Mucosa of gallbladder (tissue), 1 donor: Measurements from ENCODE around the gene GRIP2. TPM values are rescaled to one million over a fixed set of nuclear protein-coding genes. Genes with fewer than 3 reads are reported as not detected.

Source experiments
- DNase-seq: peaks from one replicate; pipeline ENCODE4 v3.0.0-alpha.2; 2020; ENCODE audit warnings: low spot score
- total RNA-seq: library from RNA; stranded (reverse); gene quantifications from one replicate; pipeline ENCODE4 v1.2.1, GENCODE V29; 2021
- donor health status: DM: no; HTN: no; CAD: no.

GRIP2 gene
- total RNA-seq, 1 donor from 2014 or later, result 2.1 TPM

GRCh38 chr3:14453876-14454638, 86.1 kb downstream of the GRIP2 start:
- DNase-seq, result no peak

DNA sequence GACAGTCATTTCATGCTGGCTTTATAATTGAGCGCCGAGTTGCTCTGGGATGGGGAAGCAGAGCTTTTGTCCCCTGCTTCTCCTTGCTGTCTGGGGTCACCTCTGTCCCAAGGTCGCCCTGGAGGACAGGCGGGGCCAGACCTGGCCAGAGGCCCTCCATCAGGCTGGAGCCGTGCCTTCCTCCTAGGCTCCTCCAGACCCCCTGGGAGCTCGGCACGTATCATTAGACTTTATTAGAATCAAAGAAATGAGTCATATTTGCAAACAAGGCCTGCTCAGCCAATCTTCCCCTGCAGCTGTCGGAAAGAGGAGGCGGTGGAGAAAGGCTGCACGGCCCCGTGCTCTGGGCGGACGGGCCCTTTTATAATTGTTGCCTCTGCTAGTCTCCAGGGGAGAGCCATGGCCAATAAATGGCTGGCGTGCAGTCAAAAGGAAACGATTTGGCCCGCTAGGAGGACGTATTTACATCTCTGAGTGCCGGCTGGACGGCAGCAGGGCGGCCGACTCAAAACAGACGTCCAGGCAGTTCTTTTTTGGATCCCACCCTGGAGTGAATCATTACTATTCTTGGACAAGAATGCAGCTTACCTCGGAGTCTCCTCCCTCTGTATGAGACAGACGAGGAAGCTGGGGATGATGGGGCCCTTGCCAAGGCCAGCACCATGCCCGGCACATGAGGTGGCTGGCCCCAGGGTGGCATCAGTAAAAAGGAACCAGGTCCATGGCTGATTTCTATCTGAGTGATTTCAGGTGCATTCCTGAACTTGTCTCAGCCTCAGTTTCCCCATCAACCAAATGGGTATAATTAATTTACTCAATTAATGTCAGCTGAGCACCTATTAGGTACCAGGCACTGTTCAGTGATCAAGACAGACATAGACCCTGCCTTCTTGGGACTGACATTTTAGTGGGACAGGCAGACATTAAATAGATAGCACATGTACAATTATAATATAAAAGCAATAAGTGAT, 87.1 kb downstream of the GRIP2 start:
- peak; percentile 95 for DNase-seq

- peak; percentile 74 for DNase-seq
Measured at GRCh38 chr3:14451844-14452739, 88.0 kb downstream of the GRIP2 start.

GRCh38 chr3:14450922-14451606, 89.1 kb downstream of the GRIP2 start:
- DNase-seq, result no peak

DNA sequence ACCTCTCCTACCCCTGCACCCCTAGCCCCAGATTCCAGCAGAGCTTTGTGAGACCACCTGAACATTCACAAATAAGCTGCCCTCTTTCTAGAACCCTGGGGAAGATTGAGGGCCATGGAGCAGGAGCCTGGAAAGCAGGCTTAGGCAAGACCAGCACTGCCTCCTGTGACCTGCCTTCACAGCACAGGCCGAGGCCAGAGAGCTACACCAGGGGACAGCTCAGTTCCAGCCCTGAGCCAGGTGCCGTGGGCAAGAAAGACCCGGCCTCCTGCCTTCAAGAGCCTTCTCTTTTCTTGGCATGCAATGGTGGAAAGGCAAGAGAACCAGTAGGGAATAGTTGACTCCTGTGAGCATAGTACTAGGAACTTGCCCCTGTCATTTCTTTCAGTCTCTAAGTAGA, 89.6 kb downstream of the GRIP2 start:
- no peak for DNase-seq

DNA sequence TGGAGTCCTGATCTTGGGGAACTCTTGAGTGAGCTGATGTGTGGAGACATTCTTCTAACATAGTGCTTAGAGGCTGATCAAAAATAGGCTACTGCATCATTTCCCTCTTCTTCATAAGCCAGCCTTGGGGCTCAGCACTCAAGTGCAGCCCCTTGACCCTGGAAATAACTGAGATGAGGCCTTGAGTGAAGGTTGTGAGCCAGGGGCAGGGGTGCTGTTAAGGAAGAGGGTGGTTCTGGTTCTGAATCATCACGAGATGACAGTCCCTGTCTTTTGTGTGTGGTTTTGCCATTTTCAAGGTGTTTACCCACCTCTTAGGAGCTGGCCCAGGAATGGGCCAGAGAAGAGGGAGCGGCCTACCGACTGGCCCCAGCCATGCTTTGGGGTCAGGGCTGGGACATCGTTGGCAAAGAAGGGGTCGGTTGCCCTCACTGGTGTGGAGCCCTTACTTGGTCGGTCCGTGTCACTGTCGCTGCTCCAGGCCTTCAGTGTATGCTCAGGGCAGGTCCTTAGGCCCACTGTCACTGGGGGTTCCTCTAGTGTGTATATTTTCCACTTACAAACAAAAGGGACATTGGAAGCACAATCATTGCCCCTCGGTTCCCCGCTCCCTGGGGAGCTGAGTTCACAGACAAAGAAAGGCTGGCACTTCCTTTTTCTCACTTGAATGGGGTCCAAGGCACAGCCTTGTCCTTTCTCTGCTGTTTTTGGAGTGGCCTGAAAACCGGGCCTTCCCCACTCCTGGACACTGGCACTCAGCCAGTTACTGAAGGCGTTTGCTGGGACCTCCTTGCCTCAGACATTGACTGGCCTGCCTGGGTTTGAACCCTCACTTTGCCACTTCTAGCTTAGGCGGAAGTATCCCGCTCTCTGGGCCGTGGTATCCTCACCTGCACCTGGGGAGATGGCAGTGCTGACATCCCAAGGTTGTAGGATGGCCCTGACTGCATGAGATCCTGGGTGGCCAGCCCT, 91.1 kb downstream of the GRIP2 start:
- no peak for DNase-seq

DNA sequence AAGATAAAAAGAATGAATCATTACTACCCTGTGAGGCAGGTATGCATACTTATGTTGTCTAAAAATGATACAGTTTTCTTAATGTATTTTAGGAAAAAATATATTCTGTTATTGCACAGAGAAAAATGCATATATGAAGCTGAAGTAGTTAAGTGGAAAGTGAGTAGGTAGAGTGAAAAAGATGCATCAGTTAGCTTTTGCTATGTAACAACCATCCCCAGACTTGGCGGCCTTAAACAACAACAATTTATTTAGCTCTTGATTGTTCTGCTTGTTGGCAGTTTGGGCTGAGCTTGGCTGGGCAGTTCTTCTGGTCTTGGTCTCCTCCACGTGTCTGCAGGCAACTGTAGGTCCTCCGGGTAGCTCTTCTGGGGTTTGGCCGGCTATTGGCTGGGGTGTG, 92.1 kb downstream of the GRIP2 start:
- no peak for DNase-seq

DNA sequence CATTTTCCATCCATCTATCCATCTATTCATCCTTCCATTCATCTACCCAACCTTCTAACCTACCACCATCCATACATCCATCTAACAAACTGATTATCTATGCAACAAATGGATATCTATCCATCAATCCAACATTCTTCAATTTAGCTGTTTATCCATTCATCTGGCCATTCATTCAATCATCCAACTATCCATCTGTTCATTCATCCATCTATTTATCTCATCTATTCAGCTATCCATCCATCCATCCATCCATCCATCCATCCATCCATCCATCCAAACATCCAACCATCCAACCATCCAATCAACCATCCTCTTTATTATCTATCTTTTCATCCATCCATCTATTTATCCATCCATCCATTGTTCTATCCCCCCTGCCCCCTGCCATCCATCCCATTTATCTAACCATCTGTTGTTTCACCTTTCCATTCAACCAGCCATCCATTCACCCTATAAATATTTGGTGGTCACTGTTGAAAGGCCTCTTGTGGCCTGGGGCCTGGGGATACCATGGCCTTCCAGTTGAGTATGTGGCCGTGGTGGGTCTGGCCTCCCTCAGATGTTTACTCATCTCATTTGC, 93.1 kb downstream of the GRIP2 start:
- no peak for DNase-seq

- no peak for DNase-seq
Measured at GRCh38 chr3:14445773-14446172, 94.4 kb downstream of the GRIP2 start.

DNA sequence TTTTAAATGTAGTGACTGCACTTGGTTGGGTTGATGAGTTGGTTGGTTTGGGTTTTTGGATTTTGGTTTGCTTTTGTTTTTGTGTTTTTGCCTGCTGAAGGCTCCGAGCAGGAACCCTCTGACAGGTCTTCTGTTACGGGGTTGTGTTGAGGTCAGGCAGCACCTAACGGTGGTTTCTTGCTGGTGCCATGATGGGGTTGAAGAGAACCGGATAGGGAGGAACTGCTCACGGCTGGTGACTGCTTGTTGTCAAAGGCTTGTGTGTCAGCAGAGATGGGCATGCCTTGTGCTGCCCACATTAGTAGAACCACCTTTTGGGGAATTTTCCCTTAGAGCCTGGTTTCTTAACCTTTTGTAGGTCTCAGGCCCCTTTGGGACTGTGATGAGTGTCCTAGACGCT, 95.8 kb downstream of the GRIP2 start:
- no peak for DNase-seq

DNA sequence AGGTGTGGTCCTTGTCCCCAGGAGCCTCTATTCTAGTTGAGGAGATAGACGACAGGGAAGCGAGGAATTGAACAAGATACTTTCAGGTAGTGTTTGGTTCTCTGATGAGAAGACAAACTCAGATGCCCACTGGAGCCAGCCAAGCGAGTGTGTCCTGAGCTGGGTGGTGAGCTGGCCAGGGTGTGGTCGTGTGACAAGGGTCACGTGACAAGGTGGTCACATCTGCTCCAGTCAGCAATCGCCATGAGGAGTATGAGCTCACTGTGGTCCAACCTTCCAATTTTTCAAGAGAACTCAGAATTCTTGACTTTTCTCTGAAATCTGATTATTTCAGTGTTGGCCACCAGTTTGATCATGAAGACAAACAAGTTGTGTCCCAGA, 98.2 kb downstream of the GRIP2 start:
- DNase-seq, result no peak

DNA sequence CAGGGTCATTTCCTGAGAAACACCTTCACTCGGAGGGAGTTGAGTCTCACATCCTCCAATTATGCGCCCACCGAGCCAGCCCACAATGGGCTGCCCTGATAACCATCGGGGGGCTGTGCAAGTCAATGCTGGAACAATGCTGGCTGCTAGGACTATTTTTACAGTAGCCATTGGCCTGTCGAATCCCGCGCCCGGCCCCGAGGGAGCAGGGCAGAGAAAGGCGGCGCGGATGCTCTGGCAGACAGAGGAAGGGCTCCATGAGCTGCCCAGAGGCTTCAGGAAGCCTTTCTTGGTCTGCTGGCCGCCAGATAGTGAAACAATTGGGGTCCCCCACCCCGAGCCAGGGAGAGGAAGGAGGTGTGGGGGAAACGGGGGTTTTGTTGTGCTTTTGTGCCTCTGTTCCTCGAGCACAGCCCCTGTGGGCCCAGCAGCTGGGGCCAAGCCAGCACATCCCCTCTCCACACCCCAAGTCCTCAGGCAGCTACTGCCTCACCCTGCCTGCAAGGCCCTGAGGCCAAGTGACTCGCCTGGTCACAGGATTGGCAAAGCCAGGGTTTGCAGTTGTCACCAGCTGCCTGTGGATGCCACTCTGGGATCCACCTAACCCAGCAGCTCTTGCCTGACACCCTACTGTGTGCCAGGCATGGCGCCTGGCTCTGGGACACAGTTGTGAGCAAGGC, 98.8 kb downstream of the GRIP2 start:
- no peak for DNase-seq

DNA sequence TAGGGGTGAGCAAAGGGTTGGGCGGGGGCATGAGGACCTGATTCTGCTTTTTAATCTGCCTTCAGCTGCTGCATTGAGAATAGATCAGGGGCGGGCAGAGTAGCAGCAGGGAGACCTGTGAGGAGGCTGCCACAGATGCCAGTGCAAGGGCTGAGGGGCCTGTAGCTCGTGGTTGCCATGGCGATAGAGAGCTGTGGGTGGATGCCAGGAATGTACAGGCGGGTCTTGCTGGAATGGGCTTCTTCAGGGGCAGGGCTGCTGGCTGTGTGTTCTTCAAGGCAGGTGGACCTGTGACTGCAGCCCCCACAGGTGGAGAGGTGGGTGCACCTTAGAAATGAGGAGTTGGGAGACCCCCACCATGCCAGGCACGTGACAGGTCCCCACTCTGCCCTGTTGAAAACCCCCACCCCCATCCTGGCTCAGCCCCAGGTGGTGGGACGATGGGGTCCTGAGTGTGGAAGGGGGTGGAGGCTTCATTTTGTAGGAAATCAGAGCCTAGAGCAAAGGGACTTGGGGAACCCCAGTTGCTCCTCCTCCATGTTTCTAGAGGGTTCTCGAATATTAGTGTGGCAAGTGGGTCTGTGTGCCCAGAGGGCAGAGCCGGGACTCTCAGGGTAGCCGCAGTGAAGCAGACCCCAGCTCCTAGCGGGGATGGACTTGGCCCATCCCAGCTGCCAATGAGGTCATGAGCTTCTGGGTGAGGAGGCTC, 99.5 kb downstream of the GRIP2 start:
- DNase-seq, result no peak

- DNase-seq, result no peak
Measured at GRCh38 chr3:14440168-14440518, 100.0 kb downstream of the GRIP2 start.

DNA sequence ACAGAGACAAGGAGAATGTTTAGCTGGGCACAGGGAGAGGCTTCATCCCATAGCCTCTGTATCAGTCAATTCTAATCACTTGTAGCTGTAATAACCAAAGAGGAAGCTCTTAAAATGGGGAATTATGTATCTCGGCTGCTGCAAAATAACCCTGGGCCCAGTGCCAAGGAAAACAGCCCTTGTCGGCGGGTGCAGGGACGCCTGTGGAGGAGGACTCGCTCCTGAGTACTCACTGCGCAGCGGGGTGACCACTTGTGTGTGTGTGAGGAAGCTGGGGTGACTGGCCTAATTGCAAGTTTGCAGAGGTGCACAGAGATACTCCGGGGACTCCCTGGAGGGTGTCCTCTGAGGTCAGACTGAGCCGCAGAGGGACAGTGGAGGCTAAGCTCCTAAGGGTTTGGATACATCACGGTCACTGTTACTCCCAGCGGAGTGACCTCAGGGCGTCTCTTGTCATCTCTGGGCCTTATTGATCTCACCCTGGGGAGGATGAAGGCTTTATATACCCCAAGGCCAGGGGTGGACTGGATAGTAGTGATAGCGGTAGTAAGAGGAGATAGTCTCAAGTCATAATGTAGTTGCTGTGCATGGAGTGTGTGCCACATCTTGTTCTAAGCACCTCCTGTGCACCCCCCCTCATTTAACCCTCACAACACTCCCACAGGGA, 100.5 kb downstream of the GRIP2 start:
- peak; percentile 81 for DNase-seq
